GM21529 (cell line): ENCODE data around the gene SSB.
"Not testable (repeated sequence)": the region's sequence is repeated elsewhere in the genome, so short reads cannot be mapped to it uniquely, and the experiment has no call there.

Experiments used
- ATAC-seq: cut with Tn5 transposase; IDR thresholded peaks from one replicate; pipeline ENCODE4 v1.9.1; 2021; ENCODE audit not compliant: unreplicated experiment

The SSB gene

DNA sequence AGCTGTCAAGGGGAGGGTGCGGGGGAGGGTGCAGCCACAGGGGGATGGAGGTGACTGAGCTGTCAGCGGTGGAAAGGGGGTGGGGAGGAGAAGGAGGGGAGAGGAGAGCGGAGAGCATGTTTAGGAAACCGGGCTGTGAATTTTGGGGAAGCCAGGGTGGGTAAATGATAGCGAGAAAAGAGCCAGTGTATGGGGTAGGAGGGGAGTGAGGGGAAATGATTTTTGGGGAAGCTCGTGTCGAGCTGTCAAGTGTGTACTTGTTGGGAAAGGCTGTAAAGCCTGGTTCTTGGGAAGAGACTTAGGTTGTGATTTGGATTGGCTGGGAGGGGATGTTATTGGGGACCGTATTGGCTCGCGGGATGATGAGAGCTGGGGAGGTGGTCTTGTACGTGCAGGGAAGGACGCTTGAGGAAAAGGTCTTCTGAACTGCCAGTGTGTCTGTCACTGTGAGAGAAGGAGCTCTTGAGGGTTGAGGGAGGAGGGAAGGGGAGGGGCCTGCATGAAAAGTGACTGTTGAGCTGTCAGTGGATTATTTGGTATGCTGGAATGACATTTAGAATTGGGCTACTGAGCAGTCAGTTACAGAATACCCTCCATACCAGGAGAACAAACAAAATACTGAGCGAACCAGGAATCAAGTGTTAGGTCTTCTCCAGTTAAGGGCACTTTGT, 29.6 kb downstream of the SSB start:
- ATAC-seq, result no peak

DNA sequence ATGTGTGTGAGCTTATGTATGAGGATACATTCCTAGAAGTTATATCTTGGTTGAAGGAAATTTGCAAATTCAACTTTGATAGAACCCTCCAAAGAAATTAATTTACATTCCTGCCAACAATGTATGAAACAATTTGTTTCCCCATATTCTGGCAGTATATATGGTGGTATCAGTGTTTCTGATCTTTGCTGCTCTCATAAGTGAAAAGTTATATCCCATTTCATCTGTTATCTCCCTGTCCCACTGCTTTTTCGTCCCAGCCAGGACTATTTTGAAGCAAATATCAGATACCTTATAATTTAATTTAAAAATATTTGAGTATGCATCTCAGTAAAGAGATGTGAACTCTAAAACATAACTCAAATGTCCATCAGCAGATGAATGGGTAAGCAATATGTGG, 35.7 kb downstream of the SSB start:
- no peak for ATAC-seq

DNA sequence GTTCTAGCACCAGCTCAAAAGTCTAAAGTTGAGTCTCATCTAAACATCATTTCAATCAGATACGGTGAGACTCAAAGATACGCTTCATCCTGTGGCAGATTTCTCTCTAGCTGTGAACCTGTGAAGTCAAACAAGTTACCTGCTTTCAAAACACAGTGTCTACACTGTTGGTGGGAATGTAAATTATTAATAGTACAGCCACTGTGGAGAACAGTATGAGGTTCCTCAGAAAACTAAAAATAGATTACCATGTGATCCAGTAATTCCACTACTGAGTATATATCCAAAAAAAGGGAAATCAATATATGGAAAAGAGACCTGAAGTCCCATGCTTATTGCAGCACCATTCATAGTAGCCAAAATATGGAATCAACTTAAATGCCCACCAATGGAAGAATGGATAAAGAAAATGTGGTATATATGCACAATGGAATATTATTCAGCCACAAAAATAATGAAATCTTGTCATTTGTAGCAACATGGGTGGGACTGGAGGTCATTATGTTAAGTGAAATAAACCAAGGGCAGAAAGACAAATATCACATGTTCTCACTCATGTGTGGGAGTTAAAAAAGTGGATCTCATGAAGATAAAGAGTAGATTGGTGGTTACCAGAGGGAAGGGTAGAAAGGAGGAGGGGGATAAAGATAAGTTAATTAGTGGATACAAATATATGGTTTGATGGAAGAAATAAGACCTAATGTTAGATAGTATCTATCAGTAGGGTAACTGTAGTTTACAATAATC, 40.2 kb downstream of the SSB start:
- no peak for ATAC-seq

DNA sequence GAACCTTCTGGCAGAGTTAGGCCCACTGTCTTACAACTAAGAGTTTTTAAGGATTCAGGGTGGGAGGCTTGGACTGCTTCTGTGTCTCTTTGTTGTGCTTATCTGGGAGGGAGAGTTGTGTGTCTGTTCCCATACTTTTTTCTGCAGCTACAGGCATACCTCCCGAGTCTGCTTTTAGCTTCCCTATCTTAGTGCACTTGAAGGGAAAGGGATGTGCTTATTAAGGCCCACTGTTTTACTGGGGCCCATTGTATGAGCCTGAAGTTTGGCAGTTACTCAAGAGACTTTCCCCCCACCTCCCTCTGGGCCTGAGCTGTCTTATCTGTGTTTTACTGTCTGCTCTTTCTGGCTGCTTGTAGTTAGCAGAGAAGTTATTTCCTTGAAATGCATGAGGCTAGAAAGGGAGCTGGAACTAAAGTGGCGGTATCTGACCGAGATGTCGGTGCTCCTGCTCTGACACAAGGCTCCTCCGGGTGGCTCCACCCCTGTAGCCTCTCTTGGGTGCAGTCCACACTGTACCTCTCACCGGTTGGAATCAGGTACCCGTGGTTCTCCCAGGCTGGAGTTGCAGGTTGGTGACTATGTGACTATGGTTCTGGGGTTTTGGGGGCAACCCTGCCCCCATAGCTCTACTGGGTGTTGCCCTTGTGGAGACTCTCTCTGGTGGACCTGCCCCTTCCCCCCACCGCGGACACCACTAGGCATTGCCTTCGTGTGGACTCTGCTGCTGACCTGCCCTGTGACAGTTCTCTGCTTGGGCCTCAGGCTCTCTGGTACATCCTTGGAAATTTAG, 41.5 kb downstream of the SSB start:
- ATAC-seq, result no peak

DNA sequence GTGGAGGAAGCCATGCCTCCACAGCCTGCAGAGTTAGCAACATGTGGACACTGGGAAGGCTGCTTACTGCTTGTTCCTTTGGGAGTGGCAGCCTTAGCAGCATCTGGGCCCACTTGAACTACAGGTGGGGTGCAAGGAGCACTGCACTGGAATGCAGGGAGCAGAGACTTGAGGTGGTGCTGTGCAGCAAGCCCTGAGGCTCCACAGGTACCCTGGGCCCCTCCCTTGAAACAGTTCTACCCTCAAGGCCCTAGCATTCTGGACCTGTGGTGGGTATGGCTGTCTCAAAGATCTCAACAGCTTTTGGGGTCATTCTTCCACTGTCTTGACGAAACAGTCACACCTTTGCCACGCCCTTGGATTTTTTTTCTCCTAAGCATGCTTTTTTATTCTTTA, 42.1 kb downstream of the SSB start:
- no peak for ATAC-seq

DNA sequence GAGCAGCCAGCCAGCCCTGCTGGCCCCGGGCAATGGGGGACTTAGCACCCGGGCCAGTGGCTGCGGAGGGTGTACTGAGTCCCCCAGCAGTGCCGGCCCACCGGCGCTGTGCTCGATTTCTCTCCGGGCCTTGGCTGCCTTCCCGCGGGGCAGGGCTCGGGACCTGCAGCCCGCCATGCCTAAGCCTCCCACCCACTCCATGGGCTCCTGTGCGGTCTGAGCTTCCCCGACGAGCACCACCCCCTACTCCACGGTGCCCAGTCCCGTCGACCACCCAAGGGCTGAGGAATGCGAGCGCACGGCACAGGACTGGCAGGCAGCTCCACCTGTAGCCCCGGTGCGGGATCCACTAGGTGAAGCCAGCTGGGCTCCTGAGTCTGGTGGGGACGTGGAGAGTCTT, 43.0 kb downstream of the SSB start:
- not testable (repeated sequence) for ATAC-seq

DNA sequence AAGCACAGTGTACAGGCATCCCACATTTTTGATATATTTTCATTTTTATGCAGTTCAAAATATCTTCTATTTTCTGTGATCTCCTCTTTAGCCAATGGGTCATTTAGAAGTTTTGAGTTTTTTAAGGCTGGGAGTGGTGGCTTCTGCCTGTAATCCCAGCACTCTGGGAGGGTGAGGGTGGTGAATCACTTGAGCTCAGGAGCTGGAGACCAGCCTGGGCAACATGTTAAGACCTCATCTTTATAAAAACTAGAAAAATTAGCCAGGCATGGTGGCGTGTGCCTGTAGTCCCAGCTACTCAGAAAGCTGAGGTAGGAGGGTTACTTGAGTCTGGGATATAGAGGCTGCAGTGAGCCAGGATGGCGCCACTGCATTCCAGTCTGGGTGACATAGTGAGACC, 46.3 kb downstream of the SSB start:
- no peak for ATAC-seq

DNA sequence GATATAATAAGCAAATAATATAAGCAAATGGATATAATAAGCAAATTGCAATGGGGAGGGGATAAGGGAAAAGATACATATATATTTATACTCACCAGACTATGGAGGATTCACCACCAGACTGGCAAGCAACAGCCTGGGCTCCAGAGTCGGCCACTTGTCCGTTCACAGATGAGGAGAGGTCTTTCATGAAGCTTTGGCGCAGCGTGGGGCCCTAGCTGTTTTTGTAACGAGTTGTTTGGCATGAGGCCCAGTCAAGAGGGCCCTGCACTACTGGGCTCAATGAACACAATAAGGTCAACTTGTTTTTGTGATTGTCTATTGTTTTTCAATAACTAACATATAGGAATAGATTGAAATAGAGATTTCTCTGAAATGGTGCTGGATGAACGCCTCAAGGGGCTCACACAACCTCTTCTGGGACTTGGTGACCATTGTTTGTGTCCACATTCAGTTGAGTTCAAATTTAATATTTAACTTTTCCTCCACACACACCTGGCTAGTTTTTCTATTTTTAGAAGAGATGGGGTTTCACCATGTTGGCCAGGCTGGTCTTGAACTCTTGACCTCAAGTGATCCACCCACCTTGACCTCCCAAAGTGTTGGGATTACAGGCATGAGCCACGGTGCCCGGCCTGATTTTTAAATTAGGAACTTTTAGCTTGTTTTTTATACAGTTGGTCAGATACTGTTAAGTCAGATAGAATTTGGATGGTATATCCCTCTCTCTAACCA, 50.5 kb downstream of the SSB start:
- ATAC-seq, result not testable (repeated sequence)

DNA sequence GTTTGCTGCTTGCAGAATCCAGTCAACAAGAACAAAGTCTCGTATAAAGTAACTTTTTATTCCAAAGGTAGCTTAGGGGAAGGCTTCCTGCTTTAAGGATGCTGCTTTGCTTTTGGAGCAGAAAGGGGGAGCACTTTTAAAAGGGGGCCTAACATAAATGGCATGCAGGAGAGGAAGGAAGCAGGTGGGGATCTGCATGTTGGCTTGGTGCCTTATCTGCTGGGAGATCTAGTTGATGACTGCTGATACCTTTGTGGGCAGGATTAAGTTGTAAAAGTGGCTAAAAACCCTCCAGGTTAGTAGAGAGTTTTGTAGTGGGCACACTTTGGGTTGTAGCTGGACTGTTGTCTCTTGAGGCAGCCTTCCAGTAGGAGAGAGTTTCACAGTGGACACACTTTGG, 51.0 kb downstream of the SSB start:
- no peak for ATAC-seq

DNA sequence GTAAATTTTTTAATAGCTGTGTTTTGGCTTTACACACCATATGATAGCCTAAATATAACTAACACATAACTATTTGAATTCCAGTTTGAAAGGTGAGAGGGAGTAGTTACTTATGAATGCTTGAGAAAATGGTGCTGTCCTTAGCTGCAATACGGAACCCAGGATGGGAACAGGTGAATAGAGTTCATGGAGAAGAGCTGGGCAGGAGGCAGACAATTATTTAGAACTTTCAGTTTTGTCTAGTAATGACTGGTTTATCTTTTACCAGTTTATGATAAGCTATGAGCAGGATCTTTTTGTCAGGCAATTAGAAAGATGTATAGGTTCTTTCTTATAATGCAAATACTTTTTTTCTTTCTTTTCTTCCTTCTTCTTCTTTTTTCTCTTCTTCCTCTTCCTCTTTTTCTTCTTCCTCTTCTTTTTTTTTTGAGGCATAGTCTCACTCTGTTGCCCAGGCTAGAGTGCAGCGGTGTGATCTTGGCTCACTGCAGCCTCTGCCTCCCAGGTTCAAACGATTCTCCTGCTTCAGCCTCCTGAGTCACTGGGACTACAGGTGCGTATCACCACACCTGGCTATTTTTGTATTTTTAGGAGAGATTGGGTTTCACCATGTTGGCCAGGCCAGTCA, 54.5 kb downstream of the SSB start:
- no peak for ATAC-seq

DNA sequence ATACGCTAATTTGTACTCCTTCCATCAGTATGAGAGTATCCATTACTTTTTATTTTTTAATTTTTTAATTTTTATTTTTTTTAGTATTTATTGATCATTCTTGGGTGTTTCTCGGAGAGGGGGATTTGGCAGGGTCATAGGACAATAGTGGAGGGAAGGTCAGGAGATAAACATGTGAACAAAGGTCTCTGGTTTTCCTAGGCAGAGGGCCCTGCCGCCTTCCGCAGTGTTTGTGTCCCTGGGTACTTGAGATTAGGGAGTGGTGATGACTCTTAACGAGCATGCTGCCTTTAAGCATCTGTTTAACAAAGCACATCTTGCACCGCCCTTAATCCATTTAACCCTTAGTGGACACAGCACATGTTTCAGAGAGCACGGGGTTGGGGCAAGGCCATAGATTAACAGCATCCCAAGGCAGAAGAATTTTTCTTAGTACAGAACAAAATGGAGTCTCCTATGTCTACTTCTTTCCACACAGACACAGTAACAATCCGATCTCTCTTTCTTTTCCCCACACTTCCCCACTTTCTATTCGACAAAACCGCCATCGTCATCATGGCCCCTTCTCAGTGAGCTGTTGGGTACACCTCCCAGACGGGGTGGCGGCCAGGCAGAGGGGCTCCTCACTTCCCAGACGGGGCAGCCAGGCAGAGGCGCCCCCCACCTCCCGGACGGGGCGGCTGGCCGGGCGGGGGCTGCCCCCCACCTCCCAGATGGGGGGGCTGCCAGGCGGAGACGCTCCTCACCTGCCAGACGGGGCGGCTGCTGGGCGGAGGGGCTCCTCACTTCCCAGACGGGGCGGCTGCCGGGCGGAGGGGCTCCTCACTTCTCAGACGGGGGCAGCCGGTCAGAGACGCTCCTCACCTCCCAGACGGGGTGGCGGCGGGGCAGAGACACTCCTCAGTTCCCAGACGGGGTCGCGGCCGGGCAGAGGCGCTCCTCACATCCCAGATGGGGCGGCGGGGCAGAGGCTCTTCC, 56.9 kb downstream of the SSB start:
- ATAC-seq, result not testable (repeated sequence)

DNA sequence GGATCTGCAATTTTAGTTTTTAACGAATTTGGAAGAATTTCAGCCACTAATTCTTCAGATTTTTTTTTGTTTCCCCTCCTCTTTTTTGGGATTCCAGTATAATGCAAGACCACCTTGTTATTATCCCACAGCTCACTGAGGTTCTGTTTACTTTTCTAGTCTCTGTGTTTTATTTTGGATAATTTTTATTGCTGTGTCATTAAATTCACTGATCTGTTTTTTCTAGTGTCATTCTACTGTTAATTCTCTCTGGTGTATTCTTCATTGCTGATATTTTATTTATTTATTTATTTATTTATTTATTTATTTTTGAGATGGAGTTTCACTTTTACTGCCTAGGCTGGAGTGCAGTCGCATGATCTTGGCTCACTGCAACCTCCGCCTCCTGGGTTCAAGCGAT, 60.8 kb downstream of the SSB start:
- ATAC-seq, result no peak

DNA sequence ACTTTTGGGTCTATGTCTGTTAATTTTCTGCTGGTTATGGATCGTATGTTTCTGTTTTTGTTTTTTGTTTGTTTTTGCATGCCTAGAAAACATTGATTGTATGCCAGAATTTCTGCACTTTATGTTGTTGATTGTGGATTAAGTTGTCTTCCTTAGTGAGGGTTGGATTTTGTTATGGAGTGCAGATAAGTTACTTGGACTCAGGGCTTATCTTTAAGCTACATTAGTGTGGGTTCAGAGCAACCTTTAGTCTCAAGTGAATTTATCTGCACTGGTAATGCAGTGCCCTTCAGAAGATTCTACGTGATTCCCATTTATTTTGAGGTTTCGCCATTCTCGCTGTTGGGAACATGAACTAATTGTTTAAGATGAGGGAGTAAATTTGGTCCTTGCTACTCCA, 61.5 kb downstream of the SSB start:
- ATAC-seq, result no peak
